Fibroblast of the aortic adventitia (primary cell): ENCODE measurements around the gene DNM1. TPM values are rescaled to one million over a fixed set of nuclear protein-coding genes. Genes with fewer than 3 reads are reported as not detected.

Experiments
- DNase-seq: peaks from one replicate; pipeline ENCODE4 v3.0.0-alpha.2; 2010; ENCODE audit warnings: low read depth
- H3K4me3 ChIP-seq: 2 replicates; pipeline ENCODE4 v1.5.1; 2011; ENCODE audit warnings: low read depth, mild to moderate bottlenecking, control low read depth, low read length, moderate library complexity
- total RNA-seq: library from RNA; depleted of rRNA; stranded (reverse); fragments of >200 nt; gene quantifications from 2 replicates; pipeline ENCODE4 v1.2.3, GENCODE V29; 2012; ENCODE audit warnings: low replicate concordance
- TF ChIP-seq, protein P1 (sequence below): IDR thresholded peaks from 2 replicates; pipeline ENCODE4 v1.5.1; 2011; ENCODE audit warnings: mild to moderate bottlenecking, low read length, control low read depth, inconsistent platforms; ENCODE audit not compliant: insufficient read depth

Gene DNM1
- total RNA-seq, 1 donor = 57.4 TPM

DNA sequence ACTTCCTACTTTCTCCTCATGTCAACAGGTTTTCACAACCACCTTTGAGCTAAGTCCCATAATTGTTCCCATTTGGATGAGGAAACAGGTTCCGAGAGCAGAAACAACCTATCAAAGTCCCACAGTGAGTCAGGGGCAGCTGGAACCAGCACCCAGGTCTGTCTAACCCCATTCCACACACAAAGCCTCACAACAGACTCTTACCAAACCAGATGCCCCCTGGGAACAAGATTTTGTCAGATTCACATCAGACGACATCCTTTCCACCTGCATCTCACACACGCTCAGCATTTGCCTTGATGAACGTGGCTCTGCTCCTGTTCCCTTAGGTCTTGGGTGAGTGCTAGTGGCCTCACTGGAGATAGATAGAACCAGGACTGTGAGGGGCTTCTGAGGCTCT, 89.9 kb downstream of the DNM1 start:
- TF ChIP-seq, protein P1, sequence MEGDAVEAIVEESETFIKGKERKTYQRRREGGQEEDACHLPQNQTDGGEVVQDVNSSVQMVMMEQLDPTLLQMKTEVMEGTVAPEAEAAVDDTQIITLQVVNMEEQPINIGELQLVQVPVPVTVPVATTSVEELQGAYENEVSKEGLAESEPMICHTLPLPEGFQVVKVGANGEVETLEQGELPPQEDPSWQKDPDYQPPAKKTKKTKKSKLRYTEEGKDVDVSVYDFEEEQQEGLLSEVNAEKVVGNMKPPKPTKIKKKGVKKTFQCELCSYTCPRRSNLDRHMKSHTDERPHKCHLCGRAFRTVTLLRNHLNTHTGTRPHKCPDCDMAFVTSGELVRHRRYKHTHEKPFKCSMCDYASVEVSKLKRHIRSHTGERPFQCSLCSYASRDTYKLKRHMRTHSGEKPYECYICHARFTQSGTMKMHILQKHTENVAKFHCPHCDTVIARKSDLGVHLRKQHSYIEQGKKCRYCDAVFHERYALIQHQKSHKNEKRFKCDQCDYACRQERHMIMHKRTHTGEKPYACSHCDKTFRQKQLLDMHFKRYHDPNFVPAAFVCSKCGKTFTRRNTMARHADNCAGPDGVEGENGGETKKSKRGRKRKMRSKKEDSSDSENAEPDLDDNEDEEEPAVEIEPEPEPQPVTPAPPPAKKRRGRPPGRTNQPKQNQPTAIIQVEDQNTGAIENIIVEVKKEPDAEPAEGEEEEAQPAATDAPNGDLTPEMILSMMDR = no peak
- DNase-seq = no peak
- H3K4me3 ChIP-seq = no peak overlapping the region

DNA sequence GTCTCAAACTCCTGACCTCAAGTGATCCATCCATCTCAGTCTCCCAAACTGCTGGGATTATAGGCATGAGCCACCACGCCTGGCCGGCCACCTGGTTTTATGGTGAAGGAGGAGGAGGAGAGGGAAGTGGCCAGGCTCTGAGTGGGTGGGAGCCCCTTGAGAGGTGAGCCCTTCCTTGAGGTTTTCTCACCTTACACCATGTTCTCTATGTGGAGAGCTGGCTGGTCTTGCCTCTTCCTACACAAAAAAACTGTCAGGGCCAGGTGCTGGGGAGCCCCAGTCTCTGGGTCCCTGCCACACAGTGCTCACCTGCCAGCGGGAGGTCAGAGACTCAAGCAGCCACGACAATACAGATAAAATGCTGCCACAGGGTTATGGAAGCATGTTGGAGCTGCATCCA, 91.0 kb downstream of the DNM1 start:
- TF ChIP-seq, protein P1 = no peak
- DNase-seq = no peak
- H3K4me3 ChIP-seq = no peak overlapping the region

- TF ChIP-seq, protein P1 = no peak
- no peak for DNase-seq
- H3K4me3 ChIP-seq = no peak overlapping the region
These were observed 93.4 kb downstream of the DNM1 start for GRCh38 chr9:128296340-128297220.

DNA sequence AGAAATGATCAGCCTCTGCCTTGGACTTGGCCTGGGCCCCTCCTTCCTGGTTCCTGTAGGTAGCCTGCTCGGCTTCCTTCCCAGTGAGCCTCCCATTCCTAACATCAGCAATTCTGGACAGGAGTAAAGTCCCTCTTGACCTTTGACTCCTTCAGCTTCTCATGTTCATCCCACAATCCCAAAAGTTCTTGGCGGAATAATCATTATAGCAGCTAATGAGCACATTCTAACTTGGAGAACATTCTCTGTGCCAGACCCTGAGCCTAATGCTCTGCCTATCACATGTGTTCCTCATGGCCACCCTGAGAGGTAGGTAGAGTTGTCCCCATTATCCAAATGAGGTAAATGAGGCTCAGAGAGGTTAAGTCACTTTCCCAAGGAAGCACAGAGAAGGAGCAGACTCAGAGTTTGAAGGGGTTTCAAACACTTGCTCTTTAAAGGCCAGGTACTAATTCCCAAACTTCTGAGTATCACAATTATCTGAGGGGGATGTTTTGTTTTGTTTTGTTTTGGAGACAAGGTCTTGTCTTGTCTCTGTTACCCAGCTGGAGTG, 94.1 kb downstream of the DNM1 start:
- TF ChIP-seq, protein P1 = no peak
- H3K4me3 ChIP-seq = no peak overlapping the region
- no peak for DNase-seq

DNA sequence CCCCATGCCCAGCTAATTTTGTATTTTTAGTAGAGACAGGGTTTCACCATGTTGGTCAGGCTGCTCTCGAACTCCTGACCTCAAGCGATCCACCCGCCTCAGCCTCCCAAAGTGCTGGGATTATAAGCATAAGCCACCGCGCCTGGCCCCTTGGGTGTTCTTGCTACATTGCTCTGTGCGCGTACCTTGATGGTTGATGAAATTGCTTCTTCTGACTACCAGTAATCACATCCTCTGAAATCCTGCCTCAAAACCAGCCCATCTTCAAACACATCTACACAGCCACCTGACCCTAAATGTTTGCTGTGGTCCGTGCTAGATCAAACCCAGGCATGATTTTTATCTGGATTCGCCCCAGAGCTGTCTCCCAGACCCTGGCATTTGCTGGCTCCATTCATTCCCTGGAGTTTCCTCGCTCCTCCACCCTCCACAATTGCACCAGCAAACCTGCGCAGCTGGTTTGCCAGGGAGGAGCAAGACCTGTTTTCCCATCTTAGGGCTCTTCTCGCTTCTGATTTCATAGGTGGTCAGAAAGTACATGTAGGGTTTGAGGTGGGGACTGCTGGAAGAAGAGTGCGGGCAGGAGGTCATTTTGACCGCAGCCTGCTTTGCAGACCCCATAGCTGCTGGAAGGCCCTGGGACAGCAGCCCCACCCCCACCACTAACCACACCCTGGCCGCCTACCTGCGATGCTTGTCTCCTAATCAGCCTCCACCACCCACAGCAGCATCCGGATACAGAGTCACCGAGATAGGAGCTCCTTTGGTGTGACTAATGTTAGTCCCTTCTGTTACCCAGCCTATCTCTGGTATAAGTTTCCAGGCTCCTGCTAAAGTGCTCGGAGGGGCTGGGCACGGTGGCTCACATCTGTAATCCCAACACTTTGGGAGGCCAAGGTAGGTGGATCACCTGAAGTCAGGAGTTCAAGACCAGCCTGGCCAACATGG, 95.6 kb downstream of the DNM1 start:
- DNase-seq = no peak
- no peak overlapping the region for H3K4me3 ChIP-seq
- TF ChIP-seq, protein P1 = no peak

- no peak overlapping the region for H3K4me3 ChIP-seq
- peak; percentile 19 for DNase-seq
- TF ChIP-seq, protein P1 = no peak
These were observed 101.2 kb downstream of the DNM1 start for GRCh38 chr9:128304136-128304970.
